DND-41 (cell line): ENCODE data around the gene KRTAP17-1.

Experiments
- EZH2 ChIP-seq: IDR thresholded peaks from 3 replicates; pipeline ENCODE4 v1.6.1; 2012; ENCODE audit warnings: borderline replicate concordance, low read depth, mild to moderate bottlenecking, moderate library complexity, low read length, inconsistent platforms; ENCODE audit not compliant: severe bottlenecking
- TF ChIP-seq, protein P1 (sequence below): IDR thresholded peaks from 2 replicates; pipeline ENCODE4 v1.5.1; 2012; ENCODE audit warnings: borderline replicate concordance, low read length, moderate library complexity, mild to moderate bottlenecking; ENCODE audit not compliant: poor library complexity, severe bottlenecking; ENCODE audit errors: extremely low read depth

DNA sequence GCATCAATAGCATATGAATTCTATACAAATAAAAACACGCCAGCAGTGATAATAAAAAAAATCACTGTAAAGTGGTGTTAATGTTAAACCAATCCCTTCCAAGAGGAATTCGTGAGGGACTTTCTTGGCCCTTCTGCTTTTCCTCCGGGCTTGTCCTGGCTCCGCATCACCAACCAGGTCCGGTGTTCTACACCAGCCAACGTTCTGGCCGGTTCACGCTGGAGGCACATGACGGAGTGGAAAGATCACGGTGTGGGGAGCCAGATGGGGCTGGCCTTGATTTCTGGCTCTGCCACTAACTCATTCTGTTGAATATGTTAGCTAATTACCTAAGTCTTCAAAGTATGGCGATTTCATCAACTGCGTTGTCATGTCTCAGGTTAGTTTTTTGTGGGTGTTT is 11.4 kb downstream of the KRTAP17-1 start:
- TF ChIP-seq, protein P1, sequence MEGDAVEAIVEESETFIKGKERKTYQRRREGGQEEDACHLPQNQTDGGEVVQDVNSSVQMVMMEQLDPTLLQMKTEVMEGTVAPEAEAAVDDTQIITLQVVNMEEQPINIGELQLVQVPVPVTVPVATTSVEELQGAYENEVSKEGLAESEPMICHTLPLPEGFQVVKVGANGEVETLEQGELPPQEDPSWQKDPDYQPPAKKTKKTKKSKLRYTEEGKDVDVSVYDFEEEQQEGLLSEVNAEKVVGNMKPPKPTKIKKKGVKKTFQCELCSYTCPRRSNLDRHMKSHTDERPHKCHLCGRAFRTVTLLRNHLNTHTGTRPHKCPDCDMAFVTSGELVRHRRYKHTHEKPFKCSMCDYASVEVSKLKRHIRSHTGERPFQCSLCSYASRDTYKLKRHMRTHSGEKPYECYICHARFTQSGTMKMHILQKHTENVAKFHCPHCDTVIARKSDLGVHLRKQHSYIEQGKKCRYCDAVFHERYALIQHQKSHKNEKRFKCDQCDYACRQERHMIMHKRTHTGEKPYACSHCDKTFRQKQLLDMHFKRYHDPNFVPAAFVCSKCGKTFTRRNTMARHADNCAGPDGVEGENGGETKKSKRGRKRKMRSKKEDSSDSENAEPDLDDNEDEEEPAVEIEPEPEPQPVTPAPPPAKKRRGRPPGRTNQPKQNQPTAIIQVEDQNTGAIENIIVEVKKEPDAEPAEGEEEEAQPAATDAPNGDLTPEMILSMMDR, result no peak
- no peak for TF ChIP-seq EZH2
